Small intestine (tissue), 7 donors: Measurements from ENCODE around the gene JADE2. TPM values are rescaled to one million over a fixed set of nuclear protein-coding genes. Genes with fewer than 3 reads are reported as not detected.
"Not testable (repeated sequence)": the region's sequence is repeated elsewhere in the genome, so short reads cannot be mapped to it uniquely, and the experiment has no call there.

Source experiments
- DNase-seq, 2 donors: peaks; one replicate each; pipeline versions ENCODE4 v3.0.0 to v3.0.0-alpha.2; 2013
- FAIRE-seq: peaks from 2 replicates; lab custom pipeline; 2012; peaks lifted over from hg19 to GRCh38; lab: Jason Lieb, UNC
- H3K27ac ChIP-seq, 3 donors: one replicate each; pipeline ENCODE4 v1.5.1; 2013; ENCODE audit warnings: low read length in 2 of 3, mild to moderate bottlenecking in 2 of 3, control low read depth in 1 of 3, inconsistent platforms in 1 of 3, low read depth in 1 of 3, moderate library complexity in 1 of 3
- H3K27me3 ChIP-seq, 3 donors: one replicate each; pipeline ENCODE4 v1.6.1; 2013; ENCODE audit warnings: low read length in 3 of 3, inconsistent platforms in 1 of 3; ENCODE audit not compliant: control insufficient read depth in 3 of 3, insufficient read depth in 3 of 3
- H3K36me3 ChIP-seq, 3 donors: one replicate each; pipeline ENCODE4 v1.6.1; 2013; ENCODE audit warnings: low read length in 3 of 3, inconsistent platforms in 1 of 3, low read depth in 1 of 3, mild to moderate bottlenecking in 1 of 3, moderate library complexity in 1 of 3; ENCODE audit not compliant: control insufficient read depth in 3 of 3, insufficient read depth in 2 of 3
- H3K4me1 ChIP-seq, 3 donors: one replicate each; pipeline ENCODE4 v1.6.1; 2013; ENCODE audit warnings: low read length in 2 of 3, inconsistent platforms in 1 of 3, low read depth in 1 of 3, mild to moderate bottlenecking in 1 of 3, moderate library complexity in 1 of 3; ENCODE audit not compliant: control insufficient read depth in 3 of 3, insufficient read depth in 2 of 3
- H3K4me3 ChIP-seq, 3 donors: one replicate each; pipeline ENCODE4 v1.5.1; 2013; ENCODE audit warnings: low read length in 3 of 3, control low read depth in 1 of 3, inconsistent platforms in 1 of 3, low read depth in 1 of 3, mild to moderate bottlenecking in 1 of 3, moderate library complexity in 1 of 3
- H3K9me3 ChIP-seq, 2 donors: one replicate each; pipeline ENCODE4 v1.6.1; 2013; ENCODE audit warnings: low read depth in 1 of 2, low read length in 1 of 2; ENCODE audit not compliant: control insufficient read depth in 2 of 2, insufficient read depth in 1 of 2
- WGBS, 3 donors: extraction: QIAGEN DNeasy Blood & Tissue Kit; methylation state at CpG; one replicate each; pipeline ENCODE4 v1.1.7; 2013; 5-methylcytosine and 5-hydroxymethylcytosine counted together
- polyA plus RNA-seq, 4 donors: library from polyadenylated mRNA; stranded (reverse) in 3 of 4; unstranded in 1 of 4; fragments of 200-250 nt in 3 of 4; fragments of 120-200 nt in 1 of 4; gene quantifications; one replicate each; pipeline versions ENCODE4 v1.2.1 to v1.2.3, GENCODE V29; 2013
- donor health status: healthy with polysubstance abuse.
- donor health status: control.
- donor health status: control.
- donor health status: Bipolar disorder and iron deficiency.
- donor health status: healthy.

JADE2 gene
- polyA plus RNA-seq, 4 donors = 8.1 to 37.4 (median 16.3) TPM

DNA sequence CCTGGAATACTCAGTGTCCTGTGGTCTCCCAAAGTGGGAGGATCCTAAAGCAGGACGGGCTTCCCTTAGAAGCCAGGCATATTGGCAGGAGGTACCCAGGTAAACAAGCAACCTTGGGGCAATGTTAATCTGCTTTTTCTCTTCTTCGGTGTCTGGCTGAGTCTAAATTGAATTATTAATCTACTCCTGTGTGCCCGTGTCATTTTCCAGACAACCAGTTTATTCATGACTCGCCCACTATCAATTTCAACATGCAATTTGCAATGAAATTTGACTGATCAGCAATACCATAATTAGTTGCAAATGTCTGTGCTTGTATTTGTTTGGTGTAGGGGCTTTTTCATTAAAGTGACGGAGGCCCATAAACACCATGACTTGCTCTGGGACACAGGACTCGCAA, 32.9 kb upstream of the JADE2 start:
- Histone ChIP-seq H3K4me1 (no peaks in the 10 kb centered on the region), H3K27me3 (no peaks in the 10 kb centered on the region), H3K4me3 (no peak overlapping the region), H3K36me3 (no peaks in the 10 kb centered on the region), H3K9me3 (no peaks in the 10 kb centered on the region), H3K27ac (no peak overlapping the region)
- DNase-seq (no peak), FAIRE-seq (no peak)
- 71 to 87% (median 77%) methylated on average over 6 of the region's 6 CpGs for WGBS, 3 donors

DNA sequence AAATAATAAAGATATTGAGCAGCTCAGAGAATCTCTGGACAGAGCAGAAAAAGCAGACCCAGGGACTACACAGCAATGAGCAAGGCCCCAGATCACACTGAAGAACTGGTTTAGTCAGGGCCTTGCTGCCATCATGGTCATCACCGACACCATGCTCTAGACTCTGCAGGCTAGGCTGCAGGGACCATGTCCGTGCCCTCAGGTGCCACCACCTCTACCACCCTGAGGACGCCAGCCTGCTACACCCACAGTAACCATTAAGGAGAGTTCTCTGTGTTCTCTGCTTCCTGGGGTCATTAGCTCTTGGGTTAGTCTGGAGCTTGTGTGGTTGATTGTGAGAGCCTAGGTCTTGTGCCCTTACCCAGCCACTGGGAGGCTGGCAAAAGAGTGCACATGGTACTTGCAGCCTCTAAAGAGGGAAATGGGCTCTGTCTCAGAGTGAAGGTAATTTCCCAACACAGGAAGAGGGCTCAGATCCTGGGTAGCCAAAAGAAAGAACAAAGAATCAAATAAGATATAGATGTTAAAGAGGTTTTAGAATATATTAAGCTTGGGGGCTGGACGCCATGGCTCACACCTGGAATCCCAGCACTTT, 31.9 kb upstream of the JADE2 start:
- DNase-seq (no peak), FAIRE-seq (no peak)
- Histone ChIP-seq H3K4me1 (no peaks in the 10 kb centered on the region), H3K27ac (no peak overlapping the region), H3K27me3 (no peaks in the 10 kb centered on the region), H3K4me3 (no peak overlapping the region), H3K9me3 (no peaks in the 10 kb centered on the region), H3K36me3 (no peaks in the 10 kb centered on the region)
- WGBS, 3 donors = 89 to 93% (median 91%) methylated on average over 4 of the region's 4 CpGs

DNA sequence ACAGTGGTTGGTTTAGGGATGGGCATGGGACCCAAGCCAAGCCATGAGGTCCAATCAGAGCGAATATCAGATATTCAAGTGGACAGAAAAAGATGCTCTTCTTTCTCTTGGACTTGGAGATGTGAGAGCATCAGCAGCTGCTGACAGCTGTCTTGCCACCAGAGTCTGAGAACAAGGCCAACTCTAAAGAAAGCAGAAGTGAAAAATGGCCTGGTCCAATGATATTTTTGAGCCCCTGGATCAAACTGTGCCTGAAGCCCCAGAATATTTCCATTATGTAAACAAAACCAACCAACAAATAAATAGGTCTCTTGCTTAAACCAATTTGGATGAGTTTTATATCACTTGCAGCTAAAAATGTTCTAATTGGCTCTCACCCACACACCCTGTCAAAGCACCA, 30.7 kb upstream of the JADE2 start:
- no peaks in the 10 kb centered on the region for H3K4me1 ChIP-seq
- FAIRE-seq (no peak), DNase-seq (no peak)
- H3K27me3 ChIP-seq = no peaks in the 10 kb centered on the region
- H3K36me3 ChIP-seq = no peaks in the 10 kb centered on the region
- no peaks in the 10 kb centered on the region for H3K9me3 ChIP-seq
- WGBS, 3 donors = 71 to 82% (median 72%) methylated on average over 1 of the region's 1 CpG
- no peak overlapping the region for H3K27ac ChIP-seq
- H3K4me3 ChIP-seq = no peak overlapping the region

DNA sequence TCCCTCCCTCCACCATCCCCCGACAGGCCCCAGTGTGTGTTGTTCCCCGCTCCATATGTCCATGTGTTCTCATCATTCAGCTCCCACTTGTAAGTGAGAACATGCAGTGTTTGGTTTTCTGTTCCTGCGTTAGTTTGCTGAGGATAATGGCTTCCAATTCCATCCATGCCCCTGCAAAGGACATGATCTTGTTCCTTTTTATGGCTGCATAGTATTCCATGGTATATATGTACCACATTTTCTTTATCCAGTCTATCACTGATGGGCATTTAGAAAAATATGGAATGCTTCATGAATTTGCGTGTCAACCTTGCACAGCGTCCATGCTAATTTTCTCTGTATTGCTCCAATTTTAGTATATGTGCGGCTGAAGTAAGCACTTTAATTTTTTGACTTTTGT, 25.6 kb upstream of the JADE2 start:
- not testable (repeated sequence) for DNase-seq, H3K36me3 ChIP-seq, H3K27ac ChIP-seq, H3K4me3 ChIP-seq, FAIRE-seq, H3K27me3 ChIP-seq, H3K9me3 ChIP-seq
- H3K4me1 ChIP-seq = peaks cover 4 to 27% (median 16%) of the 10 kb centered on the region in 3 donors
- 94 to 98% (median 95%) methylated on average over 6 of the region's 6 CpGs for WGBS, 3 donors

DNA sequence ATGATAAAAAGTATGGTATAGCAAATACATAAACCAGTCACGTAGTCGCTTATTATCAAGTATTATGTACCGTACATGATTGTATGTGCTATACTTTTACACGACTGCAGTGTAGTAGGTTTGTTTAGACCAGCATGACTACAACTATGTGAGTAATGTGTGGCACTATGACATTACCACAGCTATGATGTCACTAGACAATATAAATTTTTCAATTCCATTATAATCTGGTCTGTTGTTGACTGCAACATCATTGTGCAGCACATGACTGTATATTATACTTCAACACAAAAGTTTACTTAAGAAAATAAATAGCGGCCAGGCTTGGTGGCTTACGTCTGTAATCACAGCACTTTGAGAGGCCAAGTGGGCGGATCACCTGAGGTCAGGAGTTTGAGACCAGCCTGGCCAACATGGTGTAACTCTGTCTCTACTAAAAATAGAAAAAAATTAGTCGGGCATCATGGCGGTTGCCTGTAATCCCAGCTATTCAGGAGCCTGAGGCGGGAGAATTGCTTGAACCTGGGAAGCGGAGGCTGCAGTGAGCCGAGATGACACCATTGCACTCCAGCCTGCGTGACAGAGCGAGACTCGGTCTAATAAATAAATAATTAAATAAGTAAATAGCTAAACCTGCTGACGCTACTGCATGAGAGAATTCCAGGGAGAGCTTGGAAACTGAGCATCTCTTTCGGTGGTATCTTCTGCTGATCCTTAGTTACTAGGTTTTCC, 24.6 kb upstream of the JADE2 start:
- Histone ChIP-seq H3K9me3 (no peaks in the 10 kb centered on the region), H3K36me3 (no peaks in the 10 kb centered on the region), H3K27me3 (no peaks in the 10 kb centered on the region), H3K4me3 (no peak overlapping the region), H3K27ac (no peak overlapping the region), H3K4me1 (peaks cover 4 to 35% (median 16%) of the 10 kb centered on the region in 3 donors)
- no peak for DNase-seq
- no peak for FAIRE-seq
- WGBS, 3 donors = 95 to 98% (median 97%) methylated on average over 17 of the region's 17 CpGs

GRCh38 chr5:134502259-134502658, 23.2 kb upstream of the JADE2 start:
- DNase-seq = no peak
- WGBS, 3 donors = 73 to 80% (median 75%) methylated on average over 2 of the region's 2 CpGs
- FAIRE-seq = no peak
- Histone ChIP-seq H3K27me3 (no peaks in the 10 kb centered on the region), H3K4me3 (no peak overlapping the region), H3K27ac (no peak overlapping the region), H3K9me3 (no peaks in the 10 kb centered on the region), H3K36me3 (no peaks in the 10 kb centered on the region), H3K4me1 (peaks cover 4 to 37% (median 16%) of the 10 kb centered on the region in 3 donors)

GRCh38 chr5:134503088-134503936, 22.2 kb upstream of the JADE2 start:
- Histone ChIP-seq H3K4me3 (peak overlapping the region in 1 of 3 donors; percentile 3), H3K27ac (peak overlapping the region; percentile 0 to 86 (median 63)), H3K27me3 (no peaks in the 10 kb centered on the region), H3K9me3 (no peaks in the 10 kb centered on the region), H3K36me3 (peaks cover 0 to 1% (median 0%) of the 10 kb centered on the region in 3 donors), H3K4me1 (peaks cover 4 to 40% (median 16%) of the 10 kb centered on the region in 3 donors)
- 49 to 64% (median 53%) methylated on average over 11 of the region's 11 CpGs for WGBS, 3 donors
- FAIRE-seq = no peak
- DNase-seq = peak; percentile 56 to 65

GRCh38 chr5:134503937-134504437, 21.5 kb upstream of the JADE2 start:
- FAIRE-seq = no peak
- Histone ChIP-seq H3K9me3 (no peaks in the 10 kb centered on the region), H3K4me1 (peaks cover 4 to 47% (median 16%) of the 10 kb centered on the region in 3 donors), H3K27me3 (no peaks in the 10 kb centered on the region), H3K4me3 (no peak overlapping the region), H3K36me3 (peaks cover 0 to 8% (median 0%) of the 10 kb centered on the region in 3 donors), H3K27ac (peak overlapping the region; percentile 0 to 86 (median 63))
- no peak for DNase-seq
- WGBS, 3 donors = 37 to 59% (median 41%) methylated on average over 3 of the region's 3 CpGs
